KMS-11 (cell line): ENCODE data around the gene UBE2D1.

Source experiments
- H2AFZ ChIP-seq: fragments of 200-600 bp; sonication (generic); 2 replicates; pipeline ENCODE4 v1.6.1; 2016; ENCODE audit warnings: antibody characterized with exemption, mixed run types, low read depth
- H3K27ac ChIP-seq: fragments of 200-600 bp; sonication (generic); 2 replicates; pipeline ENCODE4 v1.6.1; 2016; ENCODE audit warnings: mild to moderate bottlenecking, mixed run types
- H3K27me3 ChIP-seq: fragments of 200-600 bp; sonication (generic); 2 replicates; pipeline ENCODE4 v1.6.1; 2017; ENCODE audit warnings: mild to moderate bottlenecking, low read depth, mixed run types, moderate library complexity; ENCODE audit not compliant: insufficient read depth
- H3K36me3 ChIP-seq: fragments of 200-600 bp; sonication (generic); 2 replicates; pipeline ENCODE4 v1.6.1; 2017; ENCODE audit warnings: mild to moderate bottlenecking, mixed run types; ENCODE audit not compliant: insufficient read depth
- H3K4me1 ChIP-seq: fragments of 200-600 bp; sonication (generic); 2 replicates; pipeline ENCODE4 v1.6.1; 2016; ENCODE audit warnings: mild to moderate bottlenecking, low read depth, mixed run types; ENCODE audit not compliant: poor library complexity, severe bottlenecking
- H3K4me2 ChIP-seq: fragments of 200-600 bp; sonication (generic); 2 replicates; pipeline ENCODE4 v1.7.0; 2016; ENCODE audit warnings: mild to moderate bottlenecking, mixed run types
- H3K4me3 ChIP-seq: fragments of 200-600 bp; sonication (generic); IDR thresholded peaks from 2 replicates; pipeline ENCODE4 v1.6.1; 2017; ENCODE audit warnings: low read depth, low read length, mixed read lengths; ENCODE audit not compliant: insufficient read depth
- H3K79me2 ChIP-seq: fragments of 200-600 bp; sonication (generic); 2 replicates; pipeline ENCODE4 v1.6.1; 2016; ENCODE audit warnings: low read depth, mixed run types; ENCODE audit not compliant: insufficient read depth
- H3K9ac ChIP-seq: fragments of 200-600 bp; sonication (generic); 2 replicates; pipeline ENCODE4 v1.6.1; 2016; ENCODE audit warnings: mild to moderate bottlenecking, mixed run types
- H4K20me1 ChIP-seq: fragments of 200-600 bp; sonication (generic); 2 replicates; pipeline ENCODE4 v1.6.1; 2016; ENCODE audit warnings: mild to moderate bottlenecking, mixed run types; ENCODE audit not compliant: insufficient read depth
- CTCF ChIP-seq: fragments of 200-600 bp; sonication (generic); conservative IDR thresholded peaks from 2 replicates; pipeline ENCODE4 v1.6.1; 2017; ENCODE audit warnings: low read depth, mild to moderate bottlenecking, antibody characterized with exemption, low read length, moderate library complexity, mixed read lengths

The UBE2D1 gene

GRCh38 chr10:58404001-58404400, 69.2 kb downstream of the UBE2D1 start:
- H3K79me2 ChIP-seq, result no peaks in the 10 kb centered on the region
- H3K4me3 ChIP-seq, result no peak overlapping the region
- no peaks in the 10 kb centered on the region for H4K20me1 ChIP-seq
- H3K27me3 ChIP-seq, result no peaks in the 10 kb centered on the region
- H3K4me2 ChIP-seq, result no peak overlapping the region
- H3K4me1 ChIP-seq, result no peaks in the 10 kb centered on the region
- no peak overlapping the region for H2AFZ ChIP-seq
- no peak overlapping the region for H3K9ac ChIP-seq
- TF ChIP-seq CTCF, result no peak
- no peaks in the 10 kb centered on the region for H3K36me3 ChIP-seq
- no peak overlapping the region for H3K27ac ChIP-seq

- Histone ChIP-seq H3K4me2 (no peak overlapping the region), H3K4me1 (no peaks in the 10 kb centered on the region), H3K9ac (no peak overlapping the region), H3K27ac (no peak overlapping the region), H3K36me3 (no peaks in the 10 kb centered on the region), H4K20me1 (no peaks in the 10 kb centered on the region), H3K4me3 (no peak overlapping the region), H3K79me2 (no peaks in the 10 kb centered on the region), H2AFZ (no peak overlapping the region), H3K27me3 (no peaks in the 10 kb centered on the region)
- no peak for TF ChIP-seq CTCF
Observed at GRCh38 chr10:58409956-58410610, 75.3 kb downstream of the UBE2D1 start.

- no peak overlapping the region for H3K4me3 ChIP-seq
- H3K4me2 ChIP-seq, result no peak overlapping the region
- H3K36me3 ChIP-seq, result no peaks in the 10 kb centered on the region
- H3K9ac ChIP-seq, result no peak overlapping the region
- H4K20me1 ChIP-seq, result no peaks in the 10 kb centered on the region
- H3K79me2 ChIP-seq, result no peaks in the 10 kb centered on the region
- H3K27me3 ChIP-seq, result no peaks in the 10 kb centered on the region
- TF ChIP-seq CTCF, result no peak
- no peaks in the 10 kb centered on the region for H3K4me1 ChIP-seq
- H3K27ac ChIP-seq, result no peak overlapping the region
- no peak overlapping the region for H2AFZ ChIP-seq
Observed at GRCh38 chr10:58412502-58412961, 77.7 kb downstream of the UBE2D1 start.

- Histone ChIP-seq H3K36me3 (no peaks in the 10 kb centered on the region), H4K20me1 (no peaks in the 10 kb centered on the region), H3K79me2 (no peaks in the 10 kb centered on the region), H2AFZ (no peak overlapping the region), H3K27ac (no peak overlapping the region), H3K4me2 (no peak overlapping the region), H3K9ac (no peak overlapping the region), H3K4me3 (no peak overlapping the region), H3K4me1 (no peaks in the 10 kb centered on the region), H3K27me3 (no peaks in the 10 kb centered on the region)
- TF ChIP-seq CTCF, result no peak
Observed at GRCh38 chr10:58414270-58415041, 79.7 kb downstream of the UBE2D1 start.
